ENCODE data around the gene FADS3.

FADS3 gene

DNA sequence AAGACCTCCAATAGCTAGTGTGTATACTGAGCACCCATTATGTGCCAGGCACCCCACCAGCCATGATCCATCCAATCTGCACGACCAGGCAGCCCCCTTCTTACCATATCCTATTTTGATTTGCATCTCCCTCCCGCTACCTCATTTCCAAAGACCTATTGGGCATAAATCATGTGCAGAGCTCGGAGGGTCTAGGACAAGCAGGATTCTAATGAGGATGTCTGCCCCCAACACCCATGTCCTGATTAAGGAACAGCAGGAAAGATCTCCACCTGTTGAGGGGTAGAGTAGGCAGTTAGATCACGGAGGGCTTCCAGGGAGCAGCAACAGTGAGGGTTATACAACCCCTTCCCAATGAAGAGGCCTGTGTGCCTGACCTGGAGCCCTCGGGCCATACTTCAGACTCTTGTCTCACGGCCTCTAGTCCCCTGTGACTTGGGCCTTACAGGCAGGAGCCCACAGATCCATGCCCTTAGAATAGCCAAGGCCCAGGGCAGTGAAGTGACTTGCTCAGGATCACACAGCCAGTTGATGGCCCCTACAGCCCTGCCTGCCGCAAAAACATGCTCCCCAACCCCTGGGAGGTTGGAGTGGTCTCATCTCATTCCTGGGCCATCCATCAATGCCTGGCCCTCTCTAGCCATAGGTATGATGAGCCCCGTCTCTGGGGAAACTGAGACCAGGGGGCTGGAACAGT, 22.5 kb upstream of the FADS3 start:
- DNase-seq, result no peak

DNA sequence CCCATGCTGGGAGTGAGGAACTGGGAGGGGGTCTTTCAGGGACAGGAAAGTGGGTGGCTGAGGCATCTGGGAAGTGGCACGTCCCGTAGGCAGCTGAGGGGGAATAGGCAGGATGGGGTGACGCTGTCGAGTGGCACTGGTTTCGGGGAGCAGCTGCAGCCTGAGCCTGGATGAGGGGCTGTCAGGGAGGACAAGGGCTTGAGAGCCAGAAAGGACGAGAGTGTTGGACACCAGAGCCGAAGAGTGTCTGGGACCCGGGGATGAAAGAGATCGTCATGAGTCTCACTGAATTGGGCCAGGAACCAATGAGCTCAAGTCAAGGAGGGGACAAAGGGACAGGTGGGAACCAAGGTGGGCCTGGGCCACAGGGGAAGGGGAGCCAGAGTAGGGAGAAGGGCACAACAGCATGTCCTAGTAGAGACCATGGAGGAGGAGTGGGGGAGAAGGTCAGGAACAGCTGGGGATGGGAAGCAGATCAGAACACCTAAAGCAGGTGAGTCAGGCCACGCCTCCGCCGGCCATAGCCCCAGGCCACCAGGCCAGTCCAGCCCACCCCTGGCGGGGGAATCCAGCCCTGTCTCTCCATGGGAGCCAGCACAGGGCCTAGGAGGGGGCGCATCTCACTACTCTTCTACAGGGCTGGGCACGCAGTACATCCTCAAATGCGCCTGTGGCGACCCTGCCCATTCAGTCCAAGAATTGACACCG, 21.8 kb upstream of the FADS3 start:
- no peak for DNase-seq

DNA sequence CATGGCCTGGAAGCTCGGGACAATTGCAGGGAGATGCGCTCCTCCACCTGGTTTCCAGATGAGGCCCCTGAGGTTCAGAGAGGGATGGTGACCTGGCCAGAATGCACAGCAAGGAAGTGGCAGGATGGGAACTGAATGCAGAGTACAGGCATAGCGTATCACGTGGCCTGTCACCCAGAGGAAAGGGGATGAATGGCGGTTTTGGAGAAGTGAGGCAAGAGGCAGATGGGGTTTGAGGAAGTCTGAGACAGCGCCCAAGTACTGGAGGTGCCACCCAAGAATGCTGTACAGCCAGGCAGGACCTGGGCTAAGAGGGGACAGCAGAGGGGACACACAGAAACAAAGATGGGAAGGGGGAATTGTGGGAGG, 21.2 kb upstream of the FADS3 start:
- DNase-seq, result peak; percentile 66

DNA sequence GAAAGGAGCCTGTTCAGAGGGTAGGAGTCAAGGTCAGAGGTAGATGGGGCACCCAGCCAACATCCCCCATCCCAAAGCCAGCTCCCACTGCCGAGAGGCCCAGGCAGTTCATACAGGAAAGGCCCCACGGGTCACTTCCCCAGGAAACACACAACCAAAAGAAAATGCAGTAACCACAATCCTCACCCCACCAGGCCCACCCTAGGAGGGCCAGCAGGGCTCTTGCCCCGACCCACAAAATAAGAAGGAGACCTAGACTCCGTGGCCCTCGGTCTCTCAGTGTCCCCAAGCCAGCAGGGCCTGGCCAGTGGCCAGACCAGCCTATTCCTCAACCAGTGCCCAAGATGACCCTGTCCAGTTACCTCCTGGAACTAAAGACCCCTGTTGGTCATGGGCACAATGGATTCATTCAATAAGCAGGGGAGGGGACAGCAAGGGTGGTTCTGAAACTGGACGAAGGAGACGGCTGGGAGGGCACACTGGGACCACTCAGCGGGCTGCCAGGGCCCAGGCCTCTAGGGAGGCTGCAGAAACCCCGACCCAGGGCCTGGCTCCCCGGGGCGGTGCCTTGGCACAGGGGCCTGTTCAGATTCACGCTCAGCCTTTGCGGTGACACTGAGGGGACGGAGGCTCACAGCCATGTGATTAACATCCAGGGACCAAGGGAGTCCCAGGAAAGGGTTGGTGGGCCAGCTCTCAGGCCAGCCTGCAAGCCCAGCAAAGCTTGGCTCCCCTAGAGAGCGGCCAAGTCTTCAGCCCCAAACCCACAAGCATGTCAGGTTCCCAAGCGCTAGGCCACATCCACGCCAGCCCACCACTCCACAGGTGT, 20.6 kb upstream of the FADS3 start:
- no peak for DNase-seq

DNA sequence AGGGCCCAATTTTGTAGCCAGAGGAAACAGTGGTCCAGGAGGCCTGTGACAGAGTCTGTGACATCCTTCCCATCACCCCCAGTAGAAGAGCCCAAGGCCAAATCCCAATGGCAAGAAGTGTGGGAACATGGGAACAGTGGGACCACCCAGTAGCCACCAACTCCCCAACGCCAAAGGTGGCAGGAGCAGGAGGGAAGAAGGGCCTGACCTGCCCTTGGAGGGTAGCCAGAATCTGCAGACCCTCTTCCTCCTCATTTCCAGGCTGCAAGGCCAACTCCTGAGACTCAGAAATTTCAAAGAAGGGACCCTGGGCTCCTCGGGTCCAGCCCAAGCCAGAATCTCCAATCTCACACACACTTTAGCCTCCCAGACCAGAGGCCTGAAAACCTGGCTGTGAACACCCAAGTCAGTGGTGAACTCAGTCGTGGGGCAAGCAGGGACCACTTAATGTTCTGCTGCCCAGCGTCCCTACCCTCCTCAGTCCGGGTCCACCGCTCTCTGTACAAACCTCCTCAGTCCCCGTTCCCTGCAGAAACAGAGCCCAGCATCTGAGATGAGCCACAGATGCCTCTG, 19.9 kb upstream of the FADS3 start:
- DNase-seq, result no peak

DNA sequence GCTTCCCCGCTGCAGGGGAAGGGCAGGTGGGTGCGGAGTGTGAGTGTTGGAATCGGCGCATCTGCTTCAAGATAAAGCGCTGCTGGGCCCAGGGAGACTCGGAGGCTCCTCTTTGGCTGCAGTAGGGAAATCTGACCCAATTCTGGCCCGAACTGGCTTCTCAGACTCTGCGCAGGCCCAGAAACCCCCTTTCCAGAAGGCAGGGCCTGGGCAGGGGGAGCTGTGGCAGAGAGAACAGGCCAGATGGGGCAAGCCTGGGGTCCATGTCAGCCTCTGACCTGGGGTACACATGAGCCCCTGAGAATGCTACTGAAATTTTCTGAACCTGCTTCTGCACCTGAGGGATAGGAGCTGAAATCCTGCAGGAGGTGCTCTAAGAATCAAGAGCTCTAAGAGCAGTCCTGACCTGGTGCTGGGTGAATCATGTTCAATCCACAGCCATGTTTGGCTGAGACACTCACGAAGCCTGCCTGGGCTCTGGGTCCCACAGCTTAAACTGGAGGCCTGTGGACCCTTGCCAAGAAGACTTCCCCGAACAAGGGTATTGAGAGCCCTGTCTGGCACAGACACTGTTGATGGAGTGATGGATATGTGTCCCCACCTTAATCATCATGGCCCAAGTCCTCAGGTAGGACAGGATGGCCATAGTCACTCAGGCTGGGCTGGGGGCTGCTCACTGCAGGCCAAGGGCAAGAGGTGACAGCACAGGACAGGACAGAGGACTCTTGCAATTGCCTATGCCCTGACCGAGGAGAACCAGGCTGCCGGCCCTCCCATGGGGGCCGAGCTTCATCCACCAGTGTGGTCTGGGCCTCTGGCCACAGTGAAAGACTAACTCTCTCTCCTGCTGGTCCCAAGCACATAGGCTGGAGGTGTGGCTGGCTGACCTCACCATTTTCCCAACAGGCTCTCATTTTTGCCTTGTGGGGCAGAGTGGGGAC, 19.1 kb upstream of the FADS3 start:
- peak; percentile 14 for DNase-seq

DNA sequence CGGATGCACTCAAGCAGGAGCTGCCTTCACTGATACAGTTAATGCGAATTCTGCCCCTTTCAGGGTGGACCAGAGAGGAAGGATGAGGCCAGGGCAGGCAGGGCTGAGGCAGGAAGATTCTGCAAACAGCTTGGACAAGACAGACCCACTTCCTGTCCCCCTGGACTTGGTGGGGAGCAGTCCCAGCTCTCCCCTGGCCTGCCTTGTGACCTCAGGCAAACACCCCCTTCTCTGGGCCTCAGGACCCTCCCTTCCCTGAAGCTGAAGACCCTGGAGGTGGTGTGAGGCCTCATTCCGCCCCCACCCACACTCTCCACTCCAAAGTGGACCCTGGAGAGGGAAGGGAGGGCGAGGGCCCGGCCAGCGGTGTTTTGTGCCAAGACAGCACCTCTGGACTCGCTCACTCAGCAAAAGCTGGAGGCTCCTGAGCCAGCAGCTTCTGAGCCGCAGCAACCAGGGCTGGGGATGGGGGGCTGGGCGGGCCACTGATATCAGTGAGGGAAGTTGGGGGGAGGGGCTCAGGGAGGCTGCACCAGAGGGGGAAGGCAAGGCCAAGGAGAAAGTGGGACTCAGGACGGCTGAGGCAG, 17.5 kb upstream of the FADS3 start:
- DNase-seq, result peak; percentile 10

DNA sequence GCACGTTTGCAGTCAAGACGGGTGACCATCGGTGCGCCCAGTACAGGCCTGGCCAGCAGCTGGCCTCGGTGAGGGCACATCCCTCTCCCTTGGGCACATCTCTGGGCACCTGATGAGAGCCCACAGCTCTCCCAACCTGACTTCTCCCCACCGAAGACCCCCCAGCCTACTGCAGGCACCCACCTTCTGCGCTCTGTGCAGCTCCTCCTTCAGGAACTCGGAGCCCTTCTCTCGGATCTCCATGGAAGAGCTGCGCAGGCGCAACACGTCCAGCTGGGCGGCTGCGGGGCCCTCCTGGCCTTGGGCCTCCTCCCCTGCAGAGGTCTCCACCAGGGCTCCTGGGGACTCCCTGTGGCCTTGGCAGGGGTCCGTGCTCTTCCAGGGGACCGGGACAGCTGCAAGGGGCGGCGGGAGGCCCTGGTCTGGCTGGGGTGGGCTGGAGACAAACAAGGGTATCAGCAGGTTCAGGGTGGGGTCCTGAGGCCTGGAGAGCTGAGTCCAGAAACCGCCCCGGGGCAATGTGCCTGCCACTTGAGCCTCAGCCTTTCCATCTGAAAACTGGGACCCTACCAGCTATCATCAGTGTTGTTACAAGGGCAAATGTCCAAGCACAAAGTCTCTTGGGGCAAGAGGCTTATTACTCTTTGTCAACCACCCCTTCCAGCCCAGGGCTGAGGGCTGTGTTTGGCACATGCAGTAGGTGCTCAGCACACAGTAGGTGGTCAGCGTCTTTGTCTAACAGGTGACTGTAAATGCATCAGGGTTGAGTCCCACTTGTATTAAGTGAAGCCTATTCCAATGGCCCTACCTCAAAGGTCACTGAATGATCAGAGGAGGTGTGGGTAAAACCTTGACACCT, 16.8 kb upstream of the FADS3 start:
- no peak for DNase-seq

DNA sequence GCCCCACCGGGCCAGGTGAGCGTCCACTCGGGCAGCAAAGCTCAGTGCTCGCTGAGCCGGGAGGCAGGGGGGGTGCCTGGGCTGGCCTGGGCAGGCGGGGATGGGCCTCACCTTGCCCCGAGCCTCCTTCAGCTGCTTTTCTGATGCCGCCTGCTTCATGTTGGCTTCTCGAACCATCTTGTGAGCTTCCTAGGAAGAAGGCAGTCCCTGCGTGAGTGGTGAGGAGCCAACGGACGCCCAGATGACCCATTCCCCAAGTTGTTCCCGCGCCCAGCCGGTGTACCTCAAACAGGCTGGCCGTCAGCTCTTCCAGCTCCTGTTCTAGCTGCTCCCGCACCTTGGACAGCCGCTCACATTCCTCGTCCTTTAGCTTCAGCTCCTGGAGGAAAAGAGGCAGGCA, 15.9 kb upstream of the FADS3 start:
- DNase-seq, result no peak

DNA sequence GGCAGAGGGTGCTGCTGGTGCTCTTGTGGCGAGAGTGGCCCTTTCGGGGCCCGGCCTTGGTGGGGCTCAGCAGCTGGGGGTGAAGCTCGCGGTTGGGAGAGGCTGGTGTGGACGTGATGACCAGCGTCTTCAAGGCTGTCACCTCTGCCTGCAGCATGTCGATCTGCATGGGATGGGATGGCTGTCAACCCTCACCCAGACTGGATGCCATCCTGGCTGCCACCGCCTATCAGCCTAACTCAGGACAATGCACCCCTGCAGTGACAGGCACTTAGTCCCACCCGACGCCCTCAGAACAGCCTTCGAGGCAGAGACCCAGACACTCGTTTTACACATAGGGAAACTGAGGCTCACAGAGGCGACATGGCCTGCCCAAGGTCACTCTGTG, 15.2 kb upstream of the FADS3 start:
- no peak for DNase-seq

DNA sequence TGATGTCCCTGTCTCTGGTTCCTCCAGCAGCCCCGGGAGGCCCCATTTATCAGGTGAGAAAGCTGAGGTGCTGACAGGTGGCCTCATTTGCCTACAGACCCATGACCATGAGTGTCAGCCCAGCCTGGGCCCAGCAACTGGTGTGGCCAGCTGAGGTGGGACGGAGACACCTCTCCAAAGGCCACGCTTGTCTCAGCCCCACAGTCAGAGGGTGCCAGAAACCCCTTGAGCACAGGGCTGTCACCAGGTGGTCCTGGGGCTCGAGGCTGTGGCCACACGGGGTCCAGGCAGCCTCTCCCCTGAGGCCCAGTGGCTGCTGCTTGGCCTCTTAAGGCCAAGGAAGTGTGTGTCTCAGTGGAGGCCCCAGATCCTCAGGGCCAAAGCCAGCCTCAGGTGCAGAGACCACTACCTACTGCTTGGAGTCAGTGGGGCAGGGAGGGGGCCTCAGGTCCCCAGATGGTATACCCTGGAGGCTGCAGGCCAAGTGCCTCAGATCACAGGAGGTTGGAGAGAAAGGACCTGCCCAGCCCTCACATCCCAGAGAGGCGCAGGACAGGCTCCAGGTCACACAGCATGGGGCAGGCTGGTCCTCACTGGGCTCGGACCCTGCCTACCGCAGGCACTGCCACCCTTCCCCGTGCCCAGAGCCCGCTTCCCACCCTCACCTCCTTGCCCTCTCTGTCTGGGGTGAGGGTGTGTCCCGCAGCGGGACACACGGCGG, 14.6 kb upstream of the FADS3 start:
- DNase-seq, result no peak

DNA sequence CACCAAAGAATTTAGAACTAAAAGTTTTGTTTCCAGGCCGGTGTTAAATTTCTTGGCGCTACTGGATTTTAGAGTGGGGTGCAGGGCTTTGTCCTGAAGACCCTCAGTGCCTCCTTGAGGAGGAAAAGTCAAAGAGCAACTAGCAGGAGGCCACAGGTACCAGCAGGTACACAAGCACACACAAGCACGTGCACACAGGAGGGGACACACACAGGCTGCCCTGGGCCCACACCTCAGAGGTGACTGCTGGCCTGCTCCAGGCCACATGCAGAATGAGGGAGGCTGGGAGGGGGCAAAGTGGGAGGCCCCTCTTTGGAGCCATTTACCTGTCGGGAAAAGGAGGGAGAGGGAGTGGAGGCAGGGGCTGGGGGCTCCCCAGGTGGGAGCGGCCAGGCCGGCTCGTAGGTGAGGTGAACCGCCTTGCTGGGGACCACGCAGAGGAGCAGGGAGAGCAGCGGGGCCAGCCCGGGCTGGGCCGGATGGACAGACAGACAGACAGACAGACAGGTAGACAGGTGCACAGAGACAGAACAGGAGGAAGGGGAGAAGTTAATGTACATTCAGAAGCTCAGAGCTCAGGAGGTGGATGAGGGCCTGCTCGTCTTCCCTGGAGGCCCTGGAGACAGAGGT, 13.8 kb upstream of the FADS3 start:
- DNase-seq, result no peak

DNA sequence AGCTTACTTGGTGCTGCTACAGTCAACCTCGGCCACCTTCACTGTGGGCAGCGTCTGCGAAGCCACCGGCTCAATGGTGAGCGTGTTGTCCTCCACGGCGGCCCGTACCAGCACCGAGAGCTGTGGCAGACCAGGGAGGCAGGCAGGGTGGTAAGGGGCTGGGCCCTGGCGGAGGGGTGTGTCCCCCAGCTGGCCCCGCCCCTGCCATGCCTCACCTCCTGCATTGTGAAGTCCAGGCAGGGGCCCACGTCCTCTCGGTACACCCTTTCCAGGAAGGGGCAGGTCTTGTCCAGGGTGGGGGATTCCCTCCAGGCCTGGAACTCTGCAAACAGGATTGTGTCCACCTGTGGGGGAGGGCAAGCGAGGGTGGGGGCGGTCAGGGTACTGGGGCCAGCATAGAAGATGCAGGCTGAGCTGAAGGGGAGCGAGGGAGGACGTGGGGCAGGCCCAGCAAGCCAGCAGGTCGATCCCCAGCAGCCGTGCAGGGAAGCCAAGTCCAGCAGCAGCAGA, 13.2 kb upstream of the FADS3 start:
- DNase-seq, result no peak

DNA sequence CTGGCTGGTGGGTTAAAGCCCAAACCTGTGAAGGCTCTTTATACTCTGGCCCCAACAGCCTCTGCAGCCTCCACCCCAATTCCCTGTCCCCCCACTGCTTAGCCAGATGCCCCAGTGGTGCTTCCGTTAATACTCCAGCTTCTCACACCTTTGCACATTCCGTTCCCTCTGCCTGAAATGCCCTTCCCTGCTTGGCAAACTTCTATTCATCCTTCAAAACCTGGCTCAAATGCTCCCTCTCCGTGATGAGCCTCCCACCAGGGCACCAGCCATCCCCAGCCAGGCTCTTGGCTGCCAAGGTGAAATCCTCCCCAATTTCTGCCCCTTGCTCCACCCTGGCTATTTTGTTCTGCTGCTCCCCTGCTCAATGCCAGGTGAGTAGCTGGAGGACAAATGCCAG, 12.5 kb upstream of the FADS3 start:
- DNase-seq, result no peak

DNA sequence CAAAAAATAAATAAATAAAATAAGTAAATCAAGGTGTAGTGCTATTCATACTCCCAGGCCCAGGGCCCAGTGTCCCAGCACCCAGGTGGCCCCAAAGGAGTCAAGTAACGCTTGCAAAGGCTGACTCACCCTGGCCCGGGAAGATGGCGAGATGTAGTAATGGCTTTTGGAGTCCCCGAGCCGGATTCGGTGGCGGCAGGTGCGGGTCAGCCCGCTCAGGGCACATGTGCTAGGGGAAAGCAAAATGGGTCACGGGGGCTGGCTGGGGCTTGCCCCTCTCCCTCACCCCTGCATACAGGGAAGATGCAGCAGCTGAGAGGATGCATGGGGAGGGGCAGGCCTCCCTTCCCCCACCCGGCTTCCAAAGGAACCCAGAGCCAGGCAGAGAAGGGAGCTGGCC, 11.0 kb upstream of the FADS3 start:
- DNase-seq, result no peak

DNA sequence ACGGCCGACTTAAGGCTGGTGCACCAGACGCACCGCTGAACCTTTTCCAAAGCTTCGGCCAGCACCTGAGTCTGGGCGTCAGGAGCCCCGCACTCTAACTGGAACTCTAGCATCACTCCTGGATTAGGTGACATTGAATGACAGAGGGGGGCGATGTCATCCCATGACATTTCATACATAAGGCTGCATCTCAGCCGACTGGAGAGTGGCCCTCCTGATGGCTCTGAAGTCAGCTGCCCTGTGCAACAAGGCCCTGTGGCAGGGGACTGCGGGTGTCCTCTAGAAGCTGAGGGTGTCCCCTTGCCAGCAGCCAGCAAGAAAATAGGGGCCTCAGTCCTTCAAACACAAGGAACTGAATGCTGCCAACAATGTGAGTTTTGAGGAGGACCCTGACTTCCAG, 10.1 kb upstream of the FADS3 start:
- no peak for DNase-seq

DNA sequence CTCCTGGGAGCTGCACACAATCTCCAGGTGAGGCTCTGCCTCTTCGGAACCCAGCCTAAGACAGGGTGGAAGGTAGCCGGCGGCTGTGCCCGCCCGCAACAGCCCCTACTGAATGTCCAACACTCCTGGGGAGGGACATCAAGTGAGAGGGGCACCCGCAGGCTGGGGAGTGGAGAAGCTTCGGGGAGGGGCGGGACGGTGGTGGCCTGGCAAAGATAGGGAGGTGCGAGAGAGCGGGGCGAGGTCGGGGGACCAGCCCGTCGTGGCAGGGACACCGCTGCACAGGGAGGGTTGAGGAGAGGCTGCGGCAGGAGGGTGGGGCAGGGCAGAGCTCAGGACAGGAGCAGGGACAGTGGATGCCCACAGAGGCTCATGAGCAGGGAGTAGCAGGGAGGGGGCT, 8.9 kb upstream of the FADS3 start:
- no peak for DNase-seq

DNA sequence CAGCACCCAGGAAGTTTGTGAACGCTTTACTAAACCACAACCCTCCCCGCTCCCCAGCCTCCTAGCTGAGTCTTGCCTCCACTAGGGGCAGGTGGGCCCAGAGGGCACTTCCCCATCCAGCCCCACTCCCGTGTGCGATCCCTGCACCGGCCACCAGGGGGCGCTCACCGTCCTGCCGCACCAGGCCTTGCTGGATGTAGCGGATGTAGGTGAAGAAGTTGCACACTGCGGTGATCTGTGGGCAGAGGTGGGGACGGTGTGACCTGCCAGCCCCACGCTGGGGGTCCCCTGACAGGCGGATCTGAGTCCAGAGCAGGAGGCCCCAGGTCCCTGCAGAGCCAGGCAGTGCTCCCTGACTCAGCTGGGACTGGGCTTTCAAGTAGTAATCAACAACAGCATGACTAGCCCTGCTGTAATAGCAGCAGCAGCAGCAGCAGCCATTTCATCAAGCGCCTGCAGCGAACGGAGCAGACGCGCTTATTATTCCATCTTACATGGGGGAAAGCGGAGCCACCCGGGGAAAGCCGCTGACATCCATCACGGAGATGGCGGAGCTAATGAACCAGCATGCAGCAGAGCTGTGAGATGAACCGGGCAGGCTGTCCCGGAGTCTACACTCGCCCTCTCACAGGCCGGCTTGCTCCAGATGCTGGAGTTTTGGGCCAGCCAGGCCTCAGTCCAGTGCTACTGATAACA, 7.9 kb upstream of the FADS3 start:
- DNase-seq, result peak; percentile 92

DNA sequence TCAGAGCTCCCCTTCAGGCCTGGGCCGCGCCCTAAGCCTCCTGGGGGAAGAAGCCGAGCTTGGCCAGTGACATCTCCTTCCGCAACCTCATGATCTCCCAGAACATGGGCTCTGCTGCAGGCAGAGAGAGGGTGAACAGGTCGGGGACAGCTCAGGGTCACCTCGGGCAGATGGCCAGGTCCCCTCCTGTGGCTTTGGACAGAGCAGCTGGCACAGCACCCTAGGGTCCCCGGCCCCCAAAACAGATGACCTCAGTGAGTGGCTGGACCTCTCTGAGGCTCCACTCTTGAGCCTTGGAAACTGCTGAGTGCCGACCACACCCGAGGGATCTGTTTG, 6.9 kb upstream of the FADS3 start:
- no peak for DNase-seq

All from CD4-positive, alpha-beta T cell treated with Interleukin-15 for 1 hour (primary cell).